COR-L47 (cell line): ENCODE measurements around the gene EXOC3.
"Not testable (repeated sequence)": the region's sequence is repeated elsewhere in the genome, so short reads cannot be mapped to it uniquely, and the experiment has no call there.

Experiments
- DNase-seq: peaks from one replicate; lab custom pipeline; 2025; lab: John Stamatoyannopoulos, UW

Gene EXOC3

DNA sequence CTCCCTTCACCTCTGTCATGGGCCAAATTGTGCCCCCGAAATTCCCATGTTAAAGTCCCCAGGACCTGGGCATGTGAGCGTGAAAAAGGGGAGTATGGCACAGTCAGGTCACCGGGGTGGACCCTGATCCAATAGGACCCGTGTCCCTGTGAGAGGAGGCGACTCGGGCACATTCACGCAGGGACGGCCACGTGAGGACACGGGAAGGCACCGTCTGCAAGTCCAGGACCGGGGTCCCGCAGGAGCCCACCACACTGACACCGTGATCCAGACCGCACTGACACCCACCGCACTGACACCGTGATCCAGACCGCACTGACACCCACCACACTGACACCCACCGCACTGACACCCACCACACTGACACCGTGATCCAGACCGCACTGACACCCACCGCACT is 43.6 kb downstream of the EXOC3 start:
- DNase-seq = not testable (repeated sequence)

GRCh38 chr5:488241-488640 is 45.3 kb downstream of the EXOC3 start:
- no peak for DNase-seq

DNA sequence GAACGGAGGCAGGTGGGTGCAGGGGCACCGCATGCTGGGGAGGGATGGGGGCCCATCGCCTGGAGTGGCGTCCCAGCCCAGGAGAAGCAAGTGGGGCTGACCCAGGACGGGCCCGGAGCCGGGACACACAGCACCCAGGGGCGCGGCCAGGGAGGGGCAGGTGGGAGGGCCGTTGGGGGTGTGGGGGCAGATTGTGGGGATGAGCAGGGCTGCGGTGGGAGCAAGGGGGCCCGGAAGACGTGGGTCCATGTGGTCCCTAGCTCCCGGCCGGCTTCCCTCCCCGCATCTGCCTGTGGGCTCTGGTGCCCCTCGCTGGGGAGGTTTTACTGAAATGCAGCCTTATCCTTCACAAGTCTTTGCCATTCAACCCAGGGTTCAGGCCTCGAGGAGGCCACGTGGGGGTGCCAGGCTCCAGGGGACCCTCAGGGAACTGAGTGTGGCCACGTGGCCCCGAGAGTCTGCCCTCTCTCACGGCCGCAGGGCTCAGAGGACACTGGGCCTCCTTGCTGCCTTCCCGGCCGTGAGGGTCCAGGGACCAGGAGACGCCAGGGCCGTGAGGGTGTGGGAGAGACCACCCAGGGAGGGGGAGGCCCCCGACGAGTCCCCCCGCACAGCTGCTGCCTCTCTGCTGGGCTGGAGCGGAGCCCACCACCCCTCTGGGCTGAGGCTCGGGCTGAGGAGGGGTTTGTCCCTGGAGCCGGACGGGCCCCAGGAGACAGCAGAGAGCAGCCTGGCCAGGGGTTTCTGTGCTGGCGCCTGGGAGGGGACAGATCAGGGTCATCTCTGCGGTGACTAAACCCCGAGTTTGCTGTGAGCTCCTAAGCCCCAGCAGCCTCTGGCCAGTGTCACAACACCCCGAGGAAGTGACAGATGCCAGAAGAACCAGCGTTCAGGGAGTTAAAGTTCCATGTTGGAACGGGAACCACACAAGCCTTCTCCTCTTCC is 46.0 kb downstream of the EXOC3 start:
- no peak for DNase-seq

DNA sequence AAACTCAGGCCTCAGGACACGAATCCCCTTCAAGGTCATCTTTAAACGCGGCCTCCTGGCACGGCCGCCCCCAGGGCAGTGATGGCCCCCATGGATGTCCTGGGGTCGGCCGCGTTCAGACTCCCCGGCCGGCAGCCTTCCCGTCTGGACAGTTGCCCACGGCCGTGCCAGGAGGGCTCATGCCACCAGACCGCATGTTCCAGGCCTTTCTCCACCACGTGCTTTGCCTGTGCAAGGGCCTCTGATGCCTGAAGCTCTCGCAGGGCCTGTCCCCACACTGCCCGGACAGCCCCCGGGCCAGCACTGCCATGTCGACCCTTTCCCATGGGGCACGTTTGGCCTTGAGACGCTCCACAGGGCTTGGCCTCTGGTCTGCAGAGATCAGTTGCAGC is 46.7 kb downstream of the EXOC3 start:
- no peak for DNase-seq

GRCh38 chr5:490116-491106 is 47.4 kb downstream of the EXOC3 start:
- no peak for DNase-seq

DNA sequence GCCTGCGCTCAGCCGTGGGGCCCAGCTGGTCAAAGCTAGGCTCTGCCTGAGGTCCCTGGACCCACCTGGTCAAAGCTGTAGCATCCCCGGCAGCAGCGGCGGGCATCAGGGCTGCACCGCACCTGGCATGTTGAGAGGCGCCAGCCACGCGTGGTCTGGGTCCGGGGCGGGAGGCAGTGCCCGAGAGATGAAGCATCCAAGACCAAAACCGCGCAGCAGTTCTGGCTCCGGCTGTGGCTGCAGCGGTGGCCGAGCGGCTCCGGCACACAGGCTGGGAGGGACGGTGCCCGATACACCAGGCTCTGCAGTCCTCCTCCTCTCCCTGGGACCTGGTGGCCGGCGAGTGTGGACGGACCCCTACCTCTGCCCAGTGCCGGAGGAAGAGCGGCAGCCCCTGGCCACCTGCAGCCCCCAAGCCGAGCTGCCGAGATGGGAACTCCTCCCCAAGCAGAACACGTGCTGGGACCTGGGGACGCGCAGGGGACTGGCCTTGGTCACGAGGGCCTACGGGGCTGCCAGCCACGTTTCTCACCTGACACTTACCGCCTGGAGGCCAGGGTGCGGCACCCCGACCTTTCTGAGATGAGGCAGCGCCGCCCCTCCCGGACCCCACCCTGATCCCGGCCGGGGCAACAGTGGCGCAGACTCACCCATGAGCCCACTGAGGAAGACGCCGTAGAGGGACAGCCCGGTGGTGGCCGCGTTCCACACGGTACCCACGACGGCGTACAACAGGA is 48.3 kb downstream of the EXOC3 start:
- no peak for DNase-seq

GRCh38 chr5:491856-492155 is 48.8 kb downstream of the EXOC3 start:
- no peak for DNase-seq

GRCh38 chr5:492314-492893 is 49.4 kb downstream of the EXOC3 start:
- DNase-seq = no peak

- no peak for DNase-seq
These were observed 50.2 kb downstream of the EXOC3 start for GRCh38 chr5:493119-493701.

- no peak for DNase-seq
These were observed 50.8 kb downstream of the EXOC3 start for GRCh38 chr5:493758-494157.

GRCh38 chr5:494667-495255 is 51.8 kb downstream of the EXOC3 start:
- no peak for DNase-seq

- no peak for DNase-seq
These were observed 53.1 kb downstream of the EXOC3 start for GRCh38 chr5:496028-496427.

GRCh38 chr5:497090-497700 is 54.2 kb downstream of the EXOC3 start:
- DNase-seq = no peak

DNA sequence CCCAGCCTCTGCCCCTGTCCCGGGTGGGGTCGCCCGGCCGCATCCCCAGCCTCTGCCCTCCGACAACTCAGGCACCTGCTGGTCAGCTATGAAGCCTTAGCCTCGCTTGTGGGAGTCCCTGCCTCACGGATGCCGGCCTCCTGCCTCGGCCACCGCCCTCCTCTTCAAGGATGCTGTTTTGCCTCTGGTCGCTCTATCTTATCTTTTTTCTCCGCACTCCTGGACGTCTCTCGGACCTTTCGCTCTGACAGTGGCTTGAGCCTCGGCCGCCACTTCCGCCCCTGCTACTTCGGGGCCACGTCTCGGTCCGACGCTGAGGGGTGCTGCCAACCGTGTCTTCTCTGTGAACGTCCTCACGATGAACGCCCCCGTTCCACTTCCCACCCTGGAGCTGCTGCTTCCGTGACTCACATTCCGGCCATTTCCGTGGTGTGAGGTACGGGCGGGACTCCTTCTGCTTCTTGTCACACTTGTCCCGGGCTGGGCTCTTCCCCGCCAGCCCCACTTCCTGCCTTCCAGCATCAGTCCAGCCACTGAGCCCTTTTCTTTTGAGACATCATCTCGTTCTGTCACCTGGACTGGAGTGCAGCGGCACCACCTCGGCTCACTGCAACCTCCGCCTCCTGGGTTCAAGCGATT is 55.0 kb downstream of the EXOC3 start:
- DNase-seq = no peak

- DNase-seq = no peak
These were observed 56.5 kb downstream of the EXOC3 start for GRCh38 chr5:499233-500209.

GRCh38 chr5:500491-500890 is 57.5 kb downstream of the EXOC3 start:
- DNase-seq = no peak

DNA sequence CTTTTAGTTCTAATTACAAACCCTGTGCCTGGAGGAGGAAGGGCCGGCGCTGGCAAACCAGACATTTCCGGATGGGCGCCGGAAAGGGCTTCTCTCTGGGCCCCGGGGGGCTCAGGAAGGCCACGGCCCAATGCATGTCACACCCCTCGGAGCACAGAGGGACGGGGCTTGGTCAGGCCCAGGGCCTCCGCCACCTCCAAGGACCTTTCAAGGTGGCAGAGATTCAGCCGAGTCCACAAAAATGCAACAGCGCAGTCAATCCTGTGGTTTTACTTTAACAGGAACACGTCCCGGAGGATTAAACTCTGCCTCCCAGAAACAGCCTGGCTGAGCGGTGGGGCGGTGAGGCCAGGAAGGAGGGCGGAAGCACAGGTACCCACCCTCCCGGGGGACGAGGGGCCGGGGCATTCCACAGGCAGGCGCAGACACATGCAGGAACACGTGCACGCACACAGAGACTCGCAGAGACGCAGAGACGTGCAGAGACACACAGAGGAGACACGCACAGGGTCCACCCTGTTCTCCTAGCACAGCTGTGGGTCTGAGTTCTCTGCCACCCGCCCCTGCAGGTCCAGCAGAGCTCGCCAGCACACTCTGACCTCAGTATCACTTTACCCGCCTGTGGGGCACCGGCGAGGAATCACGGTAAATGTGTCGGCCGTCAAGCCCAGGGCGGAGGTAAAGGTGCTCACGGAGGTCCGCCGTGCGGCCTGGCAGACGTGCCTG is 58.3 kb downstream of the EXOC3 start:
- DNase-seq = no peak

GRCh38 chr5:501831-502184 is 58.8 kb downstream of the EXOC3 start:
- DNase-seq = no peak
